Ectodermal cell (in vitro differentiated cells): ENCODE results near the gene WIPF3.
"Not testable (repeated sequence)": the region's sequence is repeated elsewhere in the genome, so short reads cannot be mapped to it uniquely, and the experiment has no call there.

Experiments
- H3K27ac ChIP-seq: 2 replicates; pipeline ENCODE4 v1.7.0; 2013; ENCODE audit warnings: mild to moderate bottlenecking, low read depth, low read length; ENCODE audit not compliant: insufficient read depth, poor library complexity, severe bottlenecking
- H3K27me3 ChIP-seq: 2 replicates; pipeline ENCODE4 v1.7.0; 2013; ENCODE audit warnings: mild to moderate bottlenecking, low read length; ENCODE audit not compliant: insufficient read depth, control insufficient read depth, poor library complexity, severe bottlenecking
- H3K36me3 ChIP-seq: one replicate; pipeline ENCODE4 v1.7.0; 2013; ENCODE audit warnings: low read length; ENCODE audit not compliant: control insufficient read depth, insufficient read depth
- H3K4me1 ChIP-seq: one replicate; pipeline ENCODE4 v1.7.0; 2013; ENCODE audit warnings: low read length; ENCODE audit not compliant: control insufficient read depth, insufficient read depth
- H3K4me3 ChIP-seq: 2 replicates; pipeline ENCODE4 v1.7.0; 2013; ENCODE audit warnings: low read depth, low read length, control low read depth; ENCODE audit not compliant: insufficient read depth
- H3K9me3 ChIP-seq: 2 replicates; pipeline ENCODE4 v1.7.0; 2013; ENCODE audit warnings: mild to moderate bottlenecking, low read length, moderate library complexity; ENCODE audit not compliant: control insufficient read depth
- whole genome bisulfite sequencing, 2 experiments: methylation state at CpG; one replicate each; pipeline ENCODE4 v1.1.7; 2013; ENCODE audit warnings: missing lambda C conversion rate in 2 of 2; 5-methylcytosine and 5-hydroxymethylcytosine counted together

The WIPF3 gene

DNA sequence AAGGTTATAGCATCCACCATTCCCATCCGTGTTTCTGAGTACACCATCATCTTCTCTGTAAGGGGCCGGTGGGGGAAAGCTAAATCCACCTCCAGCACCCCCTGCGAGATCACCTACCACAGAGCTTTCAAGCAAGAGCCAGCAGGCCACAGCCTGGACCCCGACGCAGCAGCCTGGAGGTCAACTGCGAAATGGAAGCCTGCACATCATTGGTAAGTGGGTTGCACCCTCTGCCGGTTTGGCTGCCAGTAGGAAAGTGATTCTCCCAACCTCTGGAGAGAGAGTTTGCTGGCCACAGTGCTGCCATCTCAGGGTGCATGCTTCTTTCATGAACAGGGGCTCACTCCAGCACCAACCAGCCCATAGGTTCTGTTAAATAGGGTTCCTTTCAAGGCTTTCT is 81.7 kb downstream of the WIPF3 start:
- no peak overlapping the region for H3K4me3 ChIP-seq
- no peaks in the 10 kb centered on the region for H3K4me1 ChIP-seq
- H3K27me3 ChIP-seq, result peaks cover 4% of the 10 kb centered on the region
- no peaks in the 10 kb centered on the region for H3K36me3 ChIP-seq
- no peaks in the 10 kb centered on the region for H3K9me3 ChIP-seq
- WGBS, 2 experiments, result 90 to 92% methylated on average over 7 of the region's 7 CpGs
- H3K27ac ChIP-seq, result no peak overlapping the region

GRCh38 chr7:29889288-29889687 is 83.0 kb downstream of the WIPF3 start:
- no peak overlapping the region for H3K4me3 ChIP-seq
- WGBS, 2 experiments, result 95 to 96% methylated on average over 5 of the region's 5 CpGs

DNA sequence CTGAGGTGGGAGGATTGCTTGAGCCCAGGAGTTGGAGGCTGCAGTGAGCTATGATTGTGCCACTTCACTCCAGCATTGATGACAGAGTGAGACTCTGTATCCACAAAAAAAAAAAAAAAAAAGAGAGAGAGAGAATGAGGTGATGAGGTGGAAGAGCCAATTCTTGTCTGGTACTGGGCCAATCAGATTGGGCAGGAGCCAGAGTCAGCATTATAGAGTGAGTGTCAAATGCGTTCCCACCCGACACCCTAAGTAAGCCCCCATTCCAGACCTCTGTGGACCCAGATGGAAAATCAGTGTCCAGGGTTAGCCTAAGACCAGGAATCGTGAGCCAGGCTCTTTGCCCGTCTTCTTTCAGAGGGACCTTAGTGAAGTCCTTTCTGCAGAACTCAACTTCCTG is 83.9 kb downstream of the WIPF3 start:
- no peaks in the 10 kb centered on the region for H3K36me3 ChIP-seq
- H3K4me3 ChIP-seq, result no peak overlapping the region
- no peaks in the 10 kb centered on the region for H3K9me3 ChIP-seq
- H3K27ac ChIP-seq, result no peak overlapping the region
- H3K4me1 ChIP-seq, result no peaks in the 10 kb centered on the region
- no peaks in the 10 kb centered on the region for H3K27me3 ChIP-seq
- WGBS, 2 experiments, result 96% methylated on average over 4 of the region's 4 CpGs

More at GRCh38 chr7:29889288-29889687, 83.0 kb downstream of the WIPF3 start:
- Histone ChIP-seq H3K4me1 (no peaks in the 10 kb centered on the region), H3K27ac (no peak overlapping the region), H3K27me3 (no peaks in the 10 kb centered on the region), H3K9me3 (no peaks in the 10 kb centered on the region), H3K36me3 (no peaks in the 10 kb centered on the region)

- not testable (repeated sequence) for H3K9me3 ChIP-seq, H3K4me3 ChIP-seq, H3K27ac ChIP-seq, H3K36me3 ChIP-seq, H3K27me3 ChIP-seq, H3K4me1 ChIP-seq
- 86 to 90% methylated on average over 13 to 14 of the region's 14 CpGs for WGBS, 2 experiments
Observed at GRCh38 chr7:29890786-29891185, 84.5 kb downstream of the WIPF3 start.

GRCh38 chr7:29891766-29892165 is 85.5 kb downstream of the WIPF3 start:
- Histone ChIP-seq H3K4me3 (no peak overlapping the region), H3K27ac (no peak overlapping the region), H3K36me3 (no peaks in the 10 kb centered on the region), H3K4me1 (no peaks in the 10 kb centered on the region), H3K9me3 (no peaks in the 10 kb centered on the region), H3K27me3 (no peaks in the 10 kb centered on the region)
- WGBS, 2 experiments, result 91% methylated on average over 4 of the region's 4 CpGs

GRCh38 chr7:29892231-29892630 is 85.9 kb downstream of the WIPF3 start:
- Histone ChIP-seq H3K4me1 (no peaks in the 10 kb centered on the region), H3K36me3 (no peaks in the 10 kb centered on the region), H3K27me3 (no peaks in the 10 kb centered on the region), H3K9me3 (no peaks in the 10 kb centered on the region), H3K4me3 (no peak overlapping the region), H3K27ac (no peak overlapping the region)
- 91 to 93% methylated on average over 5 of the region's 5 CpGs for WGBS, 2 experiments

GRCh38 chr7:29893351-29893965 is 87.2 kb downstream of the WIPF3 start:
- H3K27ac ChIP-seq, result no peak overlapping the region
- no peaks in the 10 kb centered on the region for H3K36me3 ChIP-seq
- no peak overlapping the region for H3K4me3 ChIP-seq
- 82 to 92% methylated on average over 6 of the region's 6 CpGs for WGBS, 2 experiments
- no peaks in the 10 kb centered on the region for H3K27me3 ChIP-seq
- no peaks in the 10 kb centered on the region for H3K9me3 ChIP-seq
- H3K4me1 ChIP-seq, result no peaks in the 10 kb centered on the region

GRCh38 chr7:29894256-29894655 is 87.9 kb downstream of the WIPF3 start:
- Histone ChIP-seq H3K36me3 (no peaks in the 10 kb centered on the region), H3K4me3 (no peak overlapping the region)
- 93 to 100% methylated on average over 2 of the region's 2 CpGs for WGBS, 2 experiments

DNA sequence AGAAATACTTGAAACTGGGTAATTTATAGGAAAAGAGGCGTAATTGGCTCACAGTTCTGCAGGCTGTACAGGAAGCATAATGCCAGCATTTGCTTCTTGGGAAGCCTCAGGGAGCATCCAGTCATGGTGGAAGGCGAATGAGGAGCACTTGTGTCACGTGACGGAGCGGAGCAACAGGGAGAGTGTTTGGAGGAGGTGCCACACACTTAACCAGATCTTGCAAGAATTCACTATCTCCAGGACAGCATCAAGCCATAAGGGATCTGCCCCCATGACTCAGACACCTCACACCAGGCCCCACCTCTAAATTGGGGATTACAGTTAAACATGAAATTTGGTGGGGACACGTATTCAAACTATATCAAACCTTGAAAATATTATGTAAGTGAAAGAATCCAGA is 89.3 kb downstream of the WIPF3 start:
- H3K4me3 ChIP-seq, result no peak overlapping the region
- no peaks in the 10 kb centered on the region for H3K4me1 ChIP-seq
- no peaks in the 10 kb centered on the region for H3K27me3 ChIP-seq
- H3K9me3 ChIP-seq, result no peaks in the 10 kb centered on the region
- no peaks in the 10 kb centered on the region for H3K36me3 ChIP-seq
- 81 to 98% methylated on average over 5 to 6 of the region's 6 CpGs for WGBS, 2 experiments
- no peak overlapping the region for H3K27ac ChIP-seq

More at GRCh38 chr7:29894256-29894655, 87.9 kb downstream of the WIPF3 start:
- Histone ChIP-seq H3K9me3 (no peaks in the 10 kb centered on the region), H3K27me3 (no peaks in the 10 kb centered on the region), H3K27ac (no peak overlapping the region), H3K4me1 (no peaks in the 10 kb centered on the region)

GRCh38 chr7:29896685-29897411 is 90.5 kb downstream of the WIPF3 start:
- whole genome bisulfite sequencing, 2 experiments, result 90 to 100% methylated on average over 2 of the region's 2 CpGs
- H3K36me3 ChIP-seq, result no peaks in the 10 kb centered on the region
- H3K27ac ChIP-seq, result no peak overlapping the region
- no peak overlapping the region for H3K4me3 ChIP-seq
- H3K27me3 ChIP-seq, result no peaks in the 10 kb centered on the region
- H3K9me3 ChIP-seq, result no peaks in the 10 kb centered on the region
- H3K4me1 ChIP-seq, result no peaks in the 10 kb centered on the region
